HG03064 (cell line): ENCODE data around the gene ZCCHC14.
"Not testable (repeated sequence)": the region's sequence is repeated elsewhere in the genome, so short reads cannot be mapped to it uniquely, and the experiment has no call there.

Experiments used
- ATAC-seq: cut with Tn5 transposase; IDR thresholded peaks from one replicate; pipeline ENCODE4 v1.9.1; 2021; ENCODE audit warnings: low read depth; ENCODE audit not compliant: unreplicated experiment

ZCCHC14 gene

GRCh38 chr16:87391950-87392820, 100.6 kb downstream of the ZCCHC14 start, which contains the start of gene MAP1LC3B:
TSS of gene MAP1LC3B (plus strand) at chr16:87392336. CDS start at chr16:87392428, 92 bp downstream.
- ATAC-seq, result peak; percentile 58

- no peak for ATAC-seq
Observed at GRCh38 chr16:87391324-87391949, 101.4 kb downstream of the ZCCHC14 start.

- no peak for ATAC-seq
Observed at GRCh38 chr16:87390641-87391323, 102.0 kb downstream of the ZCCHC14 start.

- ATAC-seq, result not testable (repeated sequence)
Observed at GRCh38 chr16:87389914-87390313, 102.9 kb downstream of the ZCCHC14 start.

- no peak for ATAC-seq
Observed at GRCh38 chr16:87389245-87389644, 103.6 kb downstream of the ZCCHC14 start.

- no peak for ATAC-seq
Observed at GRCh38 chr16:87388818-87389134, 104.0 kb downstream of the ZCCHC14 start.

- ATAC-seq, result peak; percentile 43
Observed at GRCh38 chr16:87387942-87388817, 104.6 kb downstream of the ZCCHC14 start.

- ATAC-seq, result not testable (repeated sequence)
Observed at GRCh38 chr16:87384875-87385167, 108.0 kb downstream of the ZCCHC14 start.

- peak; percentile 10 for ATAC-seq
Observed at GRCh38 chr16:87384162-87384874, 108.5 kb downstream of the ZCCHC14 start.

- peak; percentile 37 for ATAC-seq
Observed at GRCh38 chr16:87383505-87384161, 109.2 kb downstream of the ZCCHC14 start, which contains the start of gene FBXO31. TSS of gene FBXO31 (minus strand) at chr16:87383776. CDS start at chr16:87383744, 32 bp downstream.

- no peak for ATAC-seq
Observed at GRCh38 chr16:87382023-87382785, 110.6 kb downstream of the ZCCHC14 start.

- no peak for ATAC-seq
Observed at GRCh38 chr16:87380881-87381280, 111.9 kb downstream of the ZCCHC14 start.

GRCh38 chr16:87380403-87380802, 112.4 kb downstream of the ZCCHC14 start:
- no peak for ATAC-seq

- ATAC-seq, result not testable (repeated sequence)
Observed at GRCh38 chr16:87379312-87379752, 113.5 kb downstream of the ZCCHC14 start.

- ATAC-seq, result no peak
Observed at GRCh38 chr16:87376660-87377059, 116.2 kb downstream of the ZCCHC14 start.

- no peak for ATAC-seq
Observed at GRCh38 chr16:87375426-87376135, 117.2 kb downstream of the ZCCHC14 start.

GRCh38 chr16:87374313-87374712, 118.5 kb downstream of the ZCCHC14 start:
- no peak for ATAC-seq

GRCh38 chr16:87372305-87372704, 120.5 kb downstream of the ZCCHC14 start:
- no peak for ATAC-seq
